NCI-H1694 (cell line): ENCODE results near the gene PMVK.
"Not testable (repeated sequence)": the region's sequence is repeated elsewhere in the genome, so short reads cannot be mapped to it uniquely, and the experiment has no call there.

ENCODE experiments used
- DNase-seq: peaks from one replicate; lab custom pipeline; 2025; lab: John Stamatoyannopoulos, UW

Gene PMVK

DNA sequence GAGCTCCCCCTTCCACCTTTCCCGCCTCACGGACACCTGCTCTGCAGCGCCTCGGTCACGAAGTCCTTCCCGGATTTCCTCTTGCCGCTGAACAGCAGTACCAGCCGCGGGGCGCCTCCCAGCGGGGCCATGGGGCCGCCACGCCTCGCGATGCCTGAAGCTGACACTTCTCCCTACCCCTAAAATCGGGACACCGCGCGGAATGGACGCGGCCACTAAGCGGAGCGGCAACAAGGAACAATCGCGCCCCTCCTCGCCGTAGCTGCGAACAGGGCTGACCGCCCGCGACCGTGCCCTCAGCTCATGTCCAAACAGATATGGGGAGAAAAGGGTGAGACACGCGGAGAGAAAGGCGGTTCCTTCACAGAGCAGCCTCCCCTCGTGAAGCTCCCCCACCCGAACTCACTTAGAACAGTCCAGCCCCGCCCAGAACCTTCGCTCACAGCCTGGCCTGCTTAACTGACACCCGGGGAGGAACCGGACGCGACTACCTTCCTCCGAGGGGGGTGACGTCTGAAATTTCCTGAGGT, at the start of gene PMVK:
PMVK (minus strand) TSS at position 165 of the 530 bp plus-strand sequence; CDS start at position 131, 34 bp downstream.
- peak; percentile 97 for DNase-seq

DNA sequence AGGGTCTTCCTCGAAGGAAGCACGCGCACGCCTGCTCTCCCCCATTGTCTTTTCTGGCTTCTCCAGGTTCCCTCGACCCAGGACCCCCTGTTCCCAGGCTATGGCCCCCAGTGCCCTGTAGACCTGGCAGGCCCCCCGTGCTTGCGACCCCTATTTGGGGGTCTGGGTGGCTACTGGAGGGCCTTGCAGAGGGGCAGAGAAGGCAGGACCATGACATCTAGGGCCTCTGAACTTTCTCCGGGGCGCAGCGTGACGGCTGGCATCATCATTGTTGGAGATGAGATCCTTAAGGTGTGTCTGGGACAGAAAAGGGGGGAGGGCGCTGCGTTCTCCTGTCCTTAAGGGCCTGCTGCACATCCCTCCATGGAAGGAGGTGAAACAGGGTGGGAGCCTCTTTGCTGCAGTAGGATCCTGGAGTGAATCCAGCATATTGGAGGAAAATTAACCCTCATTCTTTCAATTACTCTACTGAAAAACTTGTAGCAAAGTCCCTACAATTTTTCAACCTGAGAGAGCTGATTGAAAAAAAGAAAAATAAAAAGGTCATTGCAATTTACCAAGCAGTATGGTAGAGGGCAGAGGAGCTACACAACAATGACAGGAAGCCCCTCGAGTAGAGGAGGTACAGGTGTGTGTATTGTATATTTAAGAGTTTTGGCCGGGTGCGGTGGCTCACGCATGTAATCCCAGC, 47.4 kb upstream of the PMVK start:
- no peak for DNase-seq

DNA sequence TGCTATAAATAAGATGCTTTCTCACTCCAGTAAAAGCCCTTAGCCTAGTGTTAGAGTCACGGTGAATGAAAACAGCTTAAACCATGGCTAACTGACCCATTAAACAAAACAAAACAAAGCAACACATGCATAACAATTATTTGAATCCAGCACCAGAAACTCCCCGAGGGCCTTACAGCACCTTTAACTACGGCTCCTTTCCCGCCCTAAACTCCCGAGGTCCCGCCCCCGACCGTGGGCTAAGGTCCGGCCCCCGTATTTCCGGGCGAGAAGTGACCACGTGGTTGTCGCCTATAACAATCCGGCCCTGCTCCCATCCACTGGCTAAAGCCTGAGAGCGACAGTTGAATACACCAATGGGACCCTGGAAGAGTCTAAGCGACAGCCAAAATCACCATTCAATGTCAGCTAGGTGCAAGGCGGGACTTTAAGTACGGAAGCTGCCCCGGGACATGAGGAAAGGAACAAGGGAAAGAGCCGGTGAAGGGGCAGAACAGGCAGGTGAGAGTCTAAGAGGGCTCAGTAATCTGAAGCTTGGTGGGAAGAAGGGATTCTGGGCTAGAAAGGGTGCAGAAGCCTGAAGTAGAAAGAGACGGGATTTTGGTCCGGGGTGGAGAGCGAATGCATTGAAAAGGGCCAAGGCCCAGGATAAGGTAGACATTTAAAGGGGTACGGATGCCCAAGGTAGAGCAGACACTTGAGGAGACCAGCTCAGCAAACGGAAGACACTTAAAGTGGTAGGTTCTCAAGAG, 46.6 kb upstream of the PMVK start, which contains the start of gene FLAD1:
FLAD1 (plus strand) TSS at position 448 of the 752 bp plus-strand sequence. CDS start 351 bp downstream, outside the sequence.
- peak; percentile 100 for DNase-seq

GRCh38 chr1:154982341-154982740, 45.8 kb upstream of the PMVK start:
- no peak for DNase-seq

- no peak for DNase-seq
Observed at GRCh38 chr1:154978360-154978759, 41.8 kb upstream of the PMVK start.

DNA sequence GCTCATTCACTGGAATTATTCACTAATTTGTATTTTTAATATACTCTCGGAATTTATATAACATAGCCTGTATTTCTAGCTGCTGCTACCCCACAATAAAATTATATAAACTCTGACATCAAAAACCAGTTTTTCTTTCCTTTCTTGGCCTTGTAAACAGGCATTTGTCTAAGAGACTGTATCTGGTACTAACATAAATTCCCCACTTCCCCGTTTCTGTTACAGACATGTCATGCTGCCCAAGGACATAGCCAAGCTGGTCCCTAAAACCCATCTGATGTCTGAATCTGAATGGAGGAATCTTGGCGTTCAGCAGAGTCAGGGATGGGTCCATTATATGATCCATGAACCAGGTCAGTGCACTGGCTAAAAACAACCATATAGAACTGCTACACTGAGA, 41.2 kb upstream of the PMVK start:
- not testable (repeated sequence) for DNase-seq

- DNase-seq = no peak
Observed at GRCh38 chr1:154975409-154976059, 39.0 kb upstream of the PMVK start.

- peak; percentile 97 for DNase-seq
Observed at GRCh38 chr1:154974808-154975408, 38.4 kb upstream of the PMVK start.

DNA sequence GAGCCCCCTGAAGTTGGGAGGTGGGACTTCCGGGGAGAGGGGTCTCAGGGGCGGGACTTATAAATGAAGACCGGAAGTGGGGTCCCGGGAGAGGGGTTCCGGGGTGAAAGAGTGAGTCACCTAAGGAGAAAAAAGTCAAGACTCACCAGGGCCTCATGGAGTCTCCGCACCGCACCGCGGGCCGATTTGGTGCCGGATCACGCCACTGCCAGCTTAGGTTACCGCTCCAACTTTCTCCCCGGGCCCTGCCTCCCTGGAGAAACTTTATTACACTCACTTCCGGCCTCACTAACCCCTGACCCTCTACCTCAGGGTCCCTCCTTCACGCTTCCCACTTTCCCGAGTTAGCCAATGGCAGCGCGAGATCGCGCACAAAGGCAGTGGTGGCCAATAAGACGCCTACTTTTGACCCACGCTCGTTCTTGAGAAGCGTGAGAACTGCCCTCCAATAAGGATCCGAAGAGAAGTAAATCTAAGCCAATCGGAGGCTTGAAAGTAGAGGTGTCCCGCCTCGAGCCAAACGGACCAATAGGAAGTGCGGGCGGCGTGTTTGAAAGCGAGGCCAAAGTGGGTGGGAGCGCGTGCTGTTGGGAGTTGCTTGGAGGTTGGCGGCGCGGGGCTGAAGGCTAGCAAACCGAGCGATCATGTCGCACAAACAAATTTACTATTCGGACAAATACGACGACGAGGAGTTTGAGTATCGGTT, 37.7 kb upstream of the PMVK start, which contains the start of gene CKS1B:
CKS1B (plus strand) TSS at position 580 of the 706 bp plus-strand sequence; CDS start at position 645, 65 bp downstream.
- peak; percentile 100 for DNase-seq

- peak; percentile 93 for DNase-seq
Observed at GRCh38 chr1:154973344-154974101, 37.0 kb upstream of the PMVK start.

DNA sequence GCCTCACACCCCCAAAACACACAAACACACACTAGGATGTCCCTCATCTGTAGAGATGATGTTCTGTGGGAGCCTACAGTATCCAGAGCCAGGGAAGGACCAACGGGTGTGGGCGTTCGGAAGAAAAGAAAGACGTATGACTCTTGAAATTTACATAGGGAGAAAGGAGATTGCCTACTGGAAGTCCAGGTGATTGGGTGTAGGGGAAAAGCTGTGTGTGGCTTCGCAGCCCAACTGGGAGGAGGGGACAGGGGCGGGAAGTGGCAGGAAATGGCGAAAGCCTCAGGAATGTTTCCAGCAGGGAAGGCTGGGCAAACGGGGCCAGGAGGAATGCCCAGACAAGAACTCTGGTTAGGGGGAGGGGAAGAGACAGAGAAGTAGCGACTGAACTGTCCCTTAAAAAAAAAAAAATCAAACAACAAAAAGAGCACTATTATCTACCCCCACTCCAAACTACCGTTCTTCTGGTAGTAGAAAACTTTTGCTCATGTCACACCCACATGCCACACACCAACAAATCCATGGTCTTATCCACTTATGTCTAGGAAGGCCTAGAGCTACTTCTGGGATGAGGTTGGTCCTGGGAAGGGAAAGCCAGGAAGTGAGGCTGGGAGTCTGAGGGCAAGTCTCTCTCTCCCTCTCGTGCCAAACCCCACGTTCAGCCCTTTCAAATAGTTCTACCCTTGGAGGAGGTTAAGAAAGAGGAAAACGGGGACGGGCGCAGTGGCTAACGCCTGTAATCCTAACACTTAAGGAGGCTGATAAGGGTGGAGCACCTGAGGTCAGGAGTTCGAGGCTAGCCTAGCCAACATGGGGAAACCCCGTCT, 36.2 kb upstream of the PMVK start:
- DNase-seq = no peak

GRCh38 chr1:154972213-154972516, 35.6 kb upstream of the PMVK start:
- no peak for DNase-seq

GRCh38 chr1:154971341-154971998, 35.0 kb upstream of the PMVK start:
- DNase-seq = no peak

DNA sequence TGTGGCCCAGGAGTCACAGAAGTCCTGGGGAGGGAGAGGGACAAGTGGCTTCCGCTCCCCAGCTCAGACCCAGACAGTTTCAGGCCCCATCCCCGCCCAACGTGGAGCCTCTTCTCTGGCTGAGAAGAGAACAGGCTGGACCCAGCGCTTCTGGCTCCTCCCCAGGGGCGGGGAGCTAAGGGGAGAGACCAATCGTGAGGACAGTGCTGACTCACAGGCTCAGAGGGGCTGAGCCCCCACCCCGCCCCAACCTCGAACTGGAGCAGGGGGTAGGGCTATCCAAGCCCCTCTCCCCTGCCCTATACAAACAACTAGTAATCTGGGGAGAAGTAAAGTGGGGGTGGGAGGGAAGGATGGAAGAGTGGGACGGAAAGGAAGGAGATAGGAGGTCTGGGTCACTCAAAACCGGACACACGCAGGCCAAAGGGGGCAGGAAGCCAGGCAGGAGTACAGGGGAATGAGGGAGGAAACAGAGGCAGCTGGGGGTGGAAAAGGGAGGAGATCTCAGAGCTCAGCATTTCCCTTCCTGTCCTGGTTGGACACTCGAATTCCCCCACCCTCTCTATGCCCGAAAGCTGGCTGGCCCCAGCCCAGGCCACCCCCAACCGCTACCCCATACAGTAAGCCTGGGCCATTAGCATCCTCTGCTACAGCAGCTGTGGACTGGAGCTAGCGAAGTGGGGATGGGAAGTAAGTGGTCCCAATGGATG, 34.3 kb upstream of the PMVK start, which contains the start of gene SHC1:
SHC1 (minus strand) TSS at position 117 of the 710 bp plus-strand sequence. CDS start 221 bp downstream, outside the sequence.
- peak; percentile 89 for DNase-seq

DNA sequence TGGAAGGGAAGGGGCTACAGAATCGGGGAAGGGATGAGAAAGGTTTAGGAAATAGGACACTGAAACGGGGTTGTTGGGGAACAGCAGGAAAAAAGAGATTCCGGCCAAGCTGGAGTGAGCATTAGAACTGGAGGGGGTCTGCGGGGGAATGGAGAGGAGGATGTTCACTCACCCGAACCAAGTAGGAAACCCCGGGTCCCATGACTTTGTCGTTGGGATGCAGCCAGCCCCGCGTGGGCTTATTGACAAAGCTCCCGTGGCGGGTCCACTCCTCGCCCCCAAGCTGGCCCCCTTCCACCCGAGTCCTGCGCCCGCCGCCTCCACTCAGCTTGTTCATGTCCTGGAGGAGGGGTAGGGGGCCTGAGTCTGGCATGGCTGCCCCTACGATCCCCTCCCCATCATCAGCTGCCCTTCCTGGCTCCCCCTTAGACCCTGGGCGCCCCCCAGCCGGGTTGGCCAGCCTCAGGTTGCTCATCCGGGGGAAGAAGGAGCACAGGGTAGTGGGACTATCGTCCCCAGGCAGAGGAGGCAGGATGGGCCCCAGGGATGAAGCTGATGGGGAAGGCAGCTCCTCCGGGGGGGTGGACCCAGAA, 33.4 kb upstream of the PMVK start:
- no peak for DNase-seq

- DNase-seq = no peak
Observed at GRCh38 chr1:154969246-154969645, 32.7 kb upstream of the PMVK start.

GRCh38 chr1:154968731-154969130, 32.2 kb upstream of the PMVK start:
- no peak for DNase-seq

DNA sequence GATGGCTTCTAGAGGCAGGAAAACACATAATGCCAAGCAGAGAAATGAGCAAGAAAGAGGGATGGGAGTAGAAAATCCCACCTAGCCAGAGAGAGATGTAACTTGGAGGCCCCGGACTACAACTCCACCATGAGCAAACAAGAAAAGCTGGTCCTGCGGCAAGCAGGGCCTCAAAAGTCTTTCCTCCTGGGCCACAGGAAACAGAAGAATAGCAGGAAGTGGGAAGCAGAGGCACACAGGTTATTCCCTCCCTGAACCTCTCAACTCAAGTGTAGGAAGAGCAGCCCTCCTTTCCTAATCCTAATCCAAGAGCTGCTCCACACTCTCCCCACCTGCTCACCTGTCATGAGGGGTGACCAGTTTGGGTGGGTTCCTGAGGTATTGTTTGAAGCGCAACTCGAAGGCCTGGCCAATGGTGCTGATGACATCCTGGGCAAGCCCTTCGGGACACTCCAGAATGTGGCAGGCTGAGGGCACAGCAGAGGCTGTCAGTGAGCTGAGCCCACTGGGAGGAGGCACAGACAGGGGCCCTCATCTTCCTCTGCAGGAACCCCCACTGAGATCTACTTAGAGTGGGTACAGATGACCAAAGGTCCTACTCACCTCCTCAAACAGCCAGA, 30.9 kb upstream of the PMVK start:
- DNase-seq = no peak
